HG02610 (cell line): ENCODE results near the gene MAS1.
"Not testable (repeated sequence)": the region's sequence is repeated elsewhere in the genome, so short reads cannot be mapped to it uniquely, and the experiment has no call there.

Source experiments
- ATAC-seq: cut with Tn5 transposase; IDR thresholded peaks from one replicate; pipeline ENCODE4 v1.9.1; 2021; ENCODE audit warnings: mild to moderate bottlenecking, moderate library complexity; ENCODE audit not compliant: unreplicated experiment

Gene MAS1

GRCh38 chr6:159890792-159891191 is at the start of gene MAS1:
MAS1 (plus strand) TSS chr6:159890988; CDS start chr6:159906956, 15,968 bp downstream.
- ATAC-seq, result no peak

GRCh38 chr6:159842035-159842434 is 48.8 kb upstream of the MAS1 start:
- ATAC-seq, result no peak

- ATAC-seq, result no peak
These were observed 45.8 kb upstream of the MAS1 start for GRCh38 chr6:159844737-159845645.

GRCh38 chr6:159848552-159848951 is 42.2 kb upstream of the MAS1 start:
- not testable (repeated sequence) for ATAC-seq

- ATAC-seq, result not testable (repeated sequence)
These were observed 40.9 kb upstream of the MAS1 start for GRCh38 chr6:159849851-159850250.

GRCh38 chr6:159852877-159853276 is 37.9 kb upstream of the MAS1 start:
- ATAC-seq, result no peak

GRCh38 chr6:159853754-159854153 is 37.0 kb upstream of the MAS1 start:
- no peak for ATAC-seq

GRCh38 chr6:159854959-159855358 is 35.8 kb upstream of the MAS1 start:
- no peak for ATAC-seq

GRCh38 chr6:159858259-159858658 is 32.5 kb upstream of the MAS1 start:
- ATAC-seq, result no peak

GRCh38 chr6:159860482-159860881 is 30.3 kb upstream of the MAS1 start:
- ATAC-seq, result no peak

GRCh38 chr6:159862103-159862502 is 28.7 kb upstream of the MAS1 start:
- no peak for ATAC-seq

GRCh38 chr6:159863341-159863740 is 27.4 kb upstream of the MAS1 start:
- not testable (repeated sequence) for ATAC-seq

GRCh38 chr6:159865226-159865920 is 25.4 kb upstream of the MAS1 start:
- no peak for ATAC-seq

GRCh38 chr6:159866286-159867247 is 24.2 kb upstream of the MAS1 start:
- ATAC-seq, result no peak

GRCh38 chr6:159871241-159871640 is 19.5 kb upstream of the MAS1 start:
- ATAC-seq, result no peak

GRCh38 chr6:159871906-159872305 is 18.9 kb upstream of the MAS1 start:
- no peak for ATAC-seq

GRCh38 chr6:159874435-159874834 is 16.4 kb upstream of the MAS1 start:
- ATAC-seq, result no peak

- ATAC-seq, result peak; percentile 66
These were observed 15.6 kb upstream of the MAS1 start for GRCh38 chr6:159875194-159875593.

- no peak for ATAC-seq
These were observed 14.5 kb upstream of the MAS1 start for GRCh38 chr6:159876242-159876641.

- ATAC-seq, result no peak
These were observed 13.5 kb upstream of the MAS1 start for GRCh38 chr6:159877256-159877808.

- ATAC-seq, result no peak
These were observed 12.4 kb upstream of the MAS1 start for GRCh38 chr6:159878341-159878740.
